Measurements from ENCODE around the gene CD300H. TPM values are rescaled to one million over a fixed set of nuclear protein-coding genes. Genes with fewer than 3 reads are reported as not detected.

Gene CD300H
- not detected in 2 replicates for total RNA-seq

GRCh38 chr17:74567397-74567796 lies at the start of gene CD300H:
CD300H (minus strand) TSS chr17:74567509.

GRCh38 chr17:74592087-74592990 lies 25.0 kb upstream of the CD300H start, which contains the start of gene CD300LD:
CD300LD (minus strand) TSS chr17:74592283; CDS start chr17:74592202, 81 bp downstream.

GRCh38 chr17:74545843-74546230 lies 21.5 kb downstream of the CD300H start, which contains the start of gene CD300C:
CD300C (minus strand) TSS chr17:74546115; CDS start chr17:74545782, 333 bp downstream.

GRCh38 chr17:74531231-74531761 lies 36.0 kb downstream of the CD300H start, which contains the start of gene CD300LB:
CD300LB (minus strand) TSS chr17:74531475; CDS start chr17:74531350, 125 bp downstream.

Other genes with a start within 250 kb of the CD300H start
- gene KIF19, start 241.3 kb downstream of the CD300H start, total RNA-seq: 0.26 and 0.56 TPM in 2 replicates
- gene BTBD17, start 205.6 kb downstream of the CD300H start, total RNA-seq: not detected in 2 replicates
- not detected in 2 replicates for gene GPR142, start 200.0 kb downstream of the CD300H start, total RNA-seq
- gene GPRC5C, start 135.4 kb downstream of the CD300H start, total RNA-seq: 6.7 and 11.2 TPM in 2 replicates
- gene CD300A, start 100.9 kb downstream of the CD300H start, total RNA-seq: not detected in 2 replicates
- gene CD300LB, start 36.0 kb downstream of the CD300H start, total RNA-seq: not detected in 2 replicates
- gene CD300C, start 21.4 kb downstream of the CD300H start, total RNA-seq: not detected in 2 replicates
- not detected in 2 replicates for gene CD300LD, start 24.8 kb upstream of the CD300H start, total RNA-seq
- not detected in 2 replicates for gene CD300E, start 56.2 kb upstream of the CD300H start, total RNA-seq
- gene CD300LF, start 145.4 kb upstream of the CD300H start, total RNA-seq: not detected in 2 replicates
- 0.26 and 7.7 TPM in 2 replicates for gene RAB37, start 169.7 kb upstream of the CD300H start, total RNA-seq
- gene NHERF1, start 181.1 kb upstream of the CD300H start, total RNA-seq: 11.8 and 23.4 TPM in 2 replicates
- gene NAT9, start 208.8 kb upstream of the CD300H start, total RNA-seq: 15.6 and 29.5 TPM in 2 replicates